Measurements from ENCODE around the gene ABHD3. TPM values are rescaled to one million over a fixed set of nuclear protein-coding genes. Genes with fewer than 3 reads are reported as not detected.
"Not testable (repeated sequence)": the region's sequence is repeated elsewhere in the genome, so short reads cannot be mapped to it uniquely, and the experiment has no call there.

Gene ABHD3
- total RNA-seq, 1 donor from 2014 or later, result 12.7 TPM

GRCh38 chr18:21634588-21635199 is 69.9 kb downstream of the ABHD3 start:
- DNase-seq, result no peak
- Mint-ChIP-seq H3K36me3 (ENCODE audit: unreplicated experiment) (no peaks in the 10 kb centered on the region), H3K4me3 (ENCODE audit: unreplicated experiment) (no peak overlapping the region), H3K27ac (ENCODE audit: unreplicated experiment) (no peak overlapping the region), H3K9me3 (ENCODE audit: unreplicated experiment) (peaks cover 2% of the 10 kb centered on the region), H3K27me3 (ENCODE audit: unreplicated experiment) (peaks cover 4% of the 10 kb centered on the region), H3K4me1 (ENCODE audit: low read depth, unreplicated experiment) (peaks cover 2% of the 10 kb centered on the region)
- TF ChIP-seq CTCF (IDR thresholded peaks at IDR 0.05; ENCODE audit: partially characterized antibody, unreplicated experiment), result no peak

- DNase-seq, result no peak
- Mint-ChIP-seq H3K27ac (ENCODE audit: unreplicated experiment) (no peak overlapping the region), H3K27me3 (ENCODE audit: unreplicated experiment) (peaks cover 4% of the 10 kb centered on the region), H3K9me3 (ENCODE audit: unreplicated experiment) (peaks cover 2% of the 10 kb centered on the region), H3K36me3 (ENCODE audit: unreplicated experiment) (no peaks in the 10 kb centered on the region), H3K4me1 (ENCODE audit: low read depth, unreplicated experiment) (no peaks in the 10 kb centered on the region), H3K4me3 (ENCODE audit: unreplicated experiment) (no peak overlapping the region)
- no peak for TF ChIP-seq CTCF (IDR thresholded peaks at IDR 0.05; ENCODE audit: partially characterized antibody, unreplicated experiment)
Measured at GRCh38 chr18:21632393-21632792, 72.2 kb downstream of the ABHD3 start.

DNA sequence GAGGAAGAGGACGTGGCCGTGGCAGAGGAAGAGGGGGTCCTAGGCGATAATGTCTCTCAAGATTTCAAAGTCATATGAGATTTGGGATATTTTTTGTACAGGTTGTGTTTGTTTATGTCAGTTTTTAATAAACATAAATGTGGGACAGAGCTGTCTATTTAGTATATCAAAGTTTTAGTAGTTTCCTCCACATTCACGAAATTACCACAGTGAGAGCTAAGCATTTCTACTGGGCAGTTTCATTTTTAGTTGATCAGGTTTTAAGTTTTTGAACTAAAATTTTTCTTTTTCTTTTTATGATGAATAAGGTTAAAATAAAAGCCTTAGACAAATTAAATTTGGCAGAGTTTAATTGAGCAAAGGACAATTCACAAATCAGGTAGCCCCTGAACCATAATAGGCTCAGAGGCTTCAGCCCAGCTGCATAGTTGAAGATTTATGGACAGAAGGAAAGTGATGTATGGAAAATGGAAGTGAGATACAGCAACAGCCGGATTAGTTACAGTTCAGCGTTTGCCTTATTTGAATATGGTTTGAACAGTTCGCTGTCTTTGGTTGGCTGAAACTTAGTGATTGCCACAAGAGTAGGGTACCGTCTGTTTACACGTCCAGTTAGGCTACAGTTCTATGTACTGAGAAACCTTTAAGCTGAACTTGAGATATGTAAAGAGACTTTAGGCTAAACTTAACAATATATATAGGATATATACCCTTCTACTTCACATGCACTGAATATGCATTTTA is 75.3 kb downstream of the ABHD3 start:
- H3K36me3 Mint-ChIP-seq (ENCODE audit: unreplicated experiment), result no peaks in the 10 kb centered on the region
- no peak for DNase-seq

GRCh38 chr18:21621640-21622039 is 82.9 kb downstream of the ABHD3 start:
- not testable (repeated sequence) for H3K4me1 Mint-ChIP-seq (ENCODE audit: low read depth, unreplicated experiment); H3K9me3 Mint-ChIP-seq (ENCODE audit: unreplicated experiment); DNase-seq; H3K27ac Mint-ChIP-seq (ENCODE audit: unreplicated experiment); H3K36me3 Mint-ChIP-seq (ENCODE audit: unreplicated experiment); H3K27me3 Mint-ChIP-seq (ENCODE audit: unreplicated experiment); H3K4me3 Mint-ChIP-seq (ENCODE audit: unreplicated experiment)

More for the DNA sequence above, 75.3 kb downstream of the ABHD3 start:
- H3K4me1 Mint-ChIP-seq (ENCODE audit: low read depth, unreplicated experiment), result no peaks in the 10 kb centered on the region
- H3K9me3 Mint-ChIP-seq (ENCODE audit: unreplicated experiment), result no peaks in the 10 kb centered on the region
- no peak for TF ChIP-seq CTCF (IDR thresholded peaks at IDR 0.05; ENCODE audit: partially characterized antibody, unreplicated experiment)
- no peak overlapping the region for H3K27ac Mint-ChIP-seq (ENCODE audit: unreplicated experiment)
- no peak overlapping the region for H3K4me3 Mint-ChIP-seq (ENCODE audit: unreplicated experiment)
- peaks cover 2% of the 10 kb centered on the region for H3K27me3 Mint-ChIP-seq (ENCODE audit: unreplicated experiment)

DNA sequence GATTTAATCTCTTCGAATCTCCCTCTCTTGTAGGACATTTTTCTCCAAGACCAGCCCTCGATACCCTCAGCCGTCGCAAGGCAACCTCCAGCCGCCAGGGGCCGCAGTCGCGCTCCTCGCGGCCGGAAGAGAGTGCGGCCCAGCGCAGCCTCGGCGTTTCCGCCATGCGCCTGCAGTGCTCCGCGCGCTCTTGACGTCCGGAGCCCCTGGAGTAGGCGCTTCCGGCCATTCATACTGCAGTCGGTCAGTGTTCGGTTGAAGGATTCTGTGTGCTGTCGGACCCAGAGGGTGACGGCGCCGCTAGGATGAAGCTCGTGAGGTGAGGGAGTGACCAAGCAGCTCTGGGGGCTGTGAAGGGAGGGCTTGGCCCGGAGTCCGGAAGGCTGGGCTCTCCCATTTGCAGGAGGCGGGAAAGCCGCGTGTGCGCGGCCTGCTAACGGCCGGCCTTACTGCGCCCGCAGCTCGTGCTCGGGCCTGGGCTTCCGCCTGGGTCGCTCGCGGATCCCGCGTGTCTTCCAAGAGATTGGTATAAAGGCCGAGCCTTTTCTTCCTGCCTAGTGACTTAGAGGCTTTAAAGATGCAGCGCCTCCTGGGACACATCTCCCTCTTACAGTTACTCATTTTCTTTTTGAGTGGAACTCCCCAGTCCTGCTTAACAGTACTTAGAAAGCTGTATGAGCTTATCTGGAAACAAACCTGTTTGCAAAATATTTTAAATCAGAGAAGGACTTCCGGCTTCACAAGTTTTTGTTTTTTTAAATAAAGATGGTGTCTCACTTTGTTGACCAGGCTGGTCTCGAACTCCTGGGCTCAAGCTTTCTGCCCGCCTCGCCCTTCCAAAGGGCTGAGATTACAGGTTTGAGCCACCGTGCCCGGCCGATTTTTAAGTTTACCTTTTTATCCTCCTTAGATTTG is 92.2 kb downstream of the ABHD3 start, which contains the start of gene SNRPD1:
Gene SNRPD1, plus strand, starts transcription at position 190 of the 915 bp plus-strand sequence. Its CDS starts 116 bp downstream, at position 306.
- H3K27me3 Mint-ChIP-seq (ENCODE audit: unreplicated experiment), result peaks cover 5% of the 10 kb centered on the region
- peaks cover 5% of the 10 kb centered on the region for H3K4me1 Mint-ChIP-seq (ENCODE audit: low read depth, unreplicated experiment)
- DNase-seq, result peak; percentile 94
- peaks cover 7% of the 10 kb centered on the region for H3K9me3 Mint-ChIP-seq (ENCODE audit: unreplicated experiment)
- H3K36me3 Mint-ChIP-seq (ENCODE audit: unreplicated experiment), result no peaks in the 10 kb centered on the region
- H3K27ac Mint-ChIP-seq (ENCODE audit: unreplicated experiment), result peak within 1 kb of the TSS; percentile 94
- peak; percentile 86 for TF ChIP-seq CTCF (IDR thresholded peaks at IDR 0.05; ENCODE audit: partially characterized antibody, unreplicated experiment)
- H3K4me3 Mint-ChIP-seq (ENCODE audit: unreplicated experiment), result peak within 1 kb of the TSS; percentile 99

DNA sequence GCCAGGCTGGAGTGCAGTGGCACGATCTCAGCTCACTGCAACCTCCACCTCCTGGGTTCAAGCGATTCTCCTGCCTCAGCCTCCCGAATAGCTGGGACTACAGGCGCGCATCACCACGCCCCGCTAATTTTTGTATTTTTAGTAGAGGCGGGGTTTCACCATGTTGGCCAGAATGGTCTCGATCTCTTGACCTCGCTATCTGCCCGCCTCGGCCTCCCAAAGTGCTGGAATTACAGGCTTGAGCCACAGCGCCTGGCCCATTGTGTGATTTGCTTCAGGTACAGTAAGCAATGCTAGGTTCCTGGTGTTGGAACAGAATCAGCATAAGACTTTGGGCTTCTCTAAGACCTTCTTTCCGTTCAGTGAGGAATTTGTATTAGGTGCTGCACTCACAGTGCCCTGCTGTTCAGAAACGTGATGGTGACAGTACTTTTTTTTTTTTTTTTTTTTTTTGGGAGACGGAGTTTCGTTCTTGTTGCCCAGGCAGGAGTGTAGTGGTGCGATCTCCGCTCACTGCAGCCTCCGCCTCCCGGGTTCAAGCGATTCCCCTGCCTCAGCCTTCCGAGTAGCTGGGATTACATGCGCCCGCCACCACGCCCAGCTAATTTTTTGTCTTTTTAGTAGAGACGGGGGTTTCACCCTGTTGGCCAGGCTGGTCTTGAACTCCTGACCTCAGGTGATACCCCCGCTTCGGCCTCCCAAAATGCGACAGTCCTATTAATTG is 93.0 kb downstream of the ABHD3 start:
- H3K27me3 Mint-ChIP-seq (ENCODE audit: unreplicated experiment); H3K9me3 Mint-ChIP-seq (ENCODE audit: unreplicated experiment); H3K36me3 Mint-ChIP-seq (ENCODE audit: unreplicated experiment); DNase-seq; H3K4me1 Mint-ChIP-seq (ENCODE audit: low read depth, unreplicated experiment): not testable (repeated sequence)
- H3K27ac Mint-ChIP-seq (ENCODE audit: unreplicated experiment), result peak overlapping the region; percentile 94
- H3K4me3 Mint-ChIP-seq (ENCODE audit: unreplicated experiment), result peak overlapping the region; percentile 99
